Measurements from ENCODE around the gene TRPM3. TPM values are rescaled to one million over a fixed set of nuclear protein-coding genes. Genes with fewer than 3 reads are reported as not detected.
A peak's percentile ranks its signal among the peaks of the same experiment; 100 is the strongest.

The TRPM3 gene
- polyA plus RNA-seq, 2 of the 4 experiments (the other 2 are of a cell fraction): not detected

- ATAC-seq (peak in 1 of 2 experiments; percentile 31; a peak in 1 of 6 replicates), FAIRE-seq (no peak), DNase-seq (ENCODE audit: low read depth in 1 of 2, low spot score in 1 of 2) (no peak)
- no peaks in the 10 kb centered on the region for H3K9me3 ChIP-seq
- H3K4me1 ChIP-seq: peaks cover 3% of the 10 kb centered on the region; the same call in 1 of the 3 replicates
- TF ChIP-seq MAFK (IDR thresholded peaks at IDR 0.05; ENCODE audit: partially characterized antibody): no peak
- TF ChIP-seq EHMT2 (IDR thresholded peaks at IDR 0.05; ENCODE audit: low read depth): no peak
- TF ChIP-seq HOXB13 (CRISPR knock-in tag; IDR thresholded peaks at IDR 0.05; ENCODE audit: low read depth): no peak
- TF ChIP-seq CHD4 (IDR thresholded peaks at IDR 0.05; ENCODE audit: borderline replicate concordance): no peak
- TF ChIP-seq, protein P1, sequence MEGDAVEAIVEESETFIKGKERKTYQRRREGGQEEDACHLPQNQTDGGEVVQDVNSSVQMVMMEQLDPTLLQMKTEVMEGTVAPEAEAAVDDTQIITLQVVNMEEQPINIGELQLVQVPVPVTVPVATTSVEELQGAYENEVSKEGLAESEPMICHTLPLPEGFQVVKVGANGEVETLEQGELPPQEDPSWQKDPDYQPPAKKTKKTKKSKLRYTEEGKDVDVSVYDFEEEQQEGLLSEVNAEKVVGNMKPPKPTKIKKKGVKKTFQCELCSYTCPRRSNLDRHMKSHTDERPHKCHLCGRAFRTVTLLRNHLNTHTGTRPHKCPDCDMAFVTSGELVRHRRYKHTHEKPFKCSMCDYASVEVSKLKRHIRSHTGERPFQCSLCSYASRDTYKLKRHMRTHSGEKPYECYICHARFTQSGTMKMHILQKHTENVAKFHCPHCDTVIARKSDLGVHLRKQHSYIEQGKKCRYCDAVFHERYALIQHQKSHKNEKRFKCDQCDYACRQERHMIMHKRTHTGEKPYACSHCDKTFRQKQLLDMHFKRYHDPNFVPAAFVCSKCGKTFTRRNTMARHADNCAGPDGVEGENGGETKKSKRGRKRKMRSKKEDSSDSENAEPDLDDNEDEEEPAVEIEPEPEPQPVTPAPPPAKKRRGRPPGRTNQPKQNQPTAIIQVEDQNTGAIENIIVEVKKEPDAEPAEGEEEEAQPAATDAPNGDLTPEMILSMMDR (IDR thresholded peaks at IDR 0.05): no peak
- TF ChIP-seq RCOR1 (IDR thresholded peaks at IDR 0.05; ENCODE audit: low read depth, low read length): no peak
- TF ChIP-seq TP53 (CRISPR knock-in tag; IDR thresholded peaks at IDR 0.05): no peak
- TF ChIP-seq HOXA7 (CRISPR knock-in tag; IDR thresholded peaks at IDR 0.05): no peak
- TF ChIP-seq, protein P2, sequence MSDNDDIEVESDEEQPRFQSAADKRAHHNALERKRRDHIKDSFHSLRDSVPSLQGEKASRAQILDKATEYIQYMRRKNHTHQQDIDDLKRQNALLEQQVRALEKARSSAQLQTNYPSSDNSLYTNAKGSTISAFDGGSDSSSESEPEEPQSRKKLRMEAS (IDR thresholded peaks at IDR 0.05): no peak
- no peak for TF ChIP-seq CBX2 (IDR thresholded peaks at IDR 0.05; ENCODE audit: borderline replicate concordance, low read depth)
- ChIA-PET POLR2A (no interaction called here), CTCF (no interaction called here)
- H3K4me3 ChIP-seq: no peak overlapping the region
- H3K27ac ChIP-seq: no peak overlapping the region
- WGBS (ENCODE audit: missing lambda C conversion rate): 13% methylated on average over 2 of the region's 2 CpGs
- no peak overlapping the region for H3K4me2 ChIP-seq
Measured at GRCh38 chr9:70492319-70492777, 629.1 kb downstream of the TRPM3 start.

- no peak overlapping the region for H3K4me2 ChIP-seq
- FAIRE-seq (no peak), ATAC-seq (no peak), DNase-seq (ENCODE audit: low read depth in 1 of 2, low spot score in 1 of 2) (no peak)
- CTCF ChIA-PET: interaction anchor here (0.7 to 1.6 kb wide), 2 partner anchors 9 to 111 kb away, joined by 3 to 6 read pairs; no protein-coding TSS in a partner anchor
- POLR2A ChIA-PET: interaction anchor here (0.8 kb wide), 1 partner anchor 71 kb away, joined by 7 read pairs; no protein-coding TSS in a partner anchor
- 61% methylated on average over 8 of the region's 8 CpGs for WGBS (ENCODE audit: missing lambda C conversion rate)
- no peaks in the 10 kb centered on the region for H3K9me3 ChIP-seq
- no peak for TF ChIP-seq ELK1 (IDR thresholded peaks at IDR 0.05; ENCODE audit: low read depth, low read length)
- no peak overlapping the region for H3K27ac ChIP-seq
- H3K4me3 ChIP-seq: no peak overlapping the region
- H3K4me1 ChIP-seq: peaks cover 3% of the 10 kb centered on the region; the same call in 1 of the 3 replicates
Measured at GRCh38 chr9:70491426-70492318, 629.7 kb downstream of the TRPM3 start.

- FAIRE-seq (no peak), DNase-seq (ENCODE audit: low read depth in 1 of 2, low spot score in 1 of 2) (no peak), ATAC-seq (peak in 1 of 2 experiments; percentile 47; a peak in 2 of 6 replicates)
- H3K9me3 ChIP-seq: no peaks in the 10 kb centered on the region
- H3K27ac ChIP-seq: no peak overlapping the region
- H3K4me1 ChIP-seq: peaks cover 3% of the 10 kb centered on the region; the same call in 1 of the 3 replicates
- H3K4me2 ChIP-seq: no peak overlapping the region
- CTCF ChIA-PET: interaction anchor here (0.5 to 1.6 kb wide), 2 partner anchors 10 to 148 kb away, joined by 3 to 6 read pairs; no protein-coding TSS in a partner anchor
- POLR2A ChIA-PET: no interaction called here
- TF ChIP-seq RCOR1 (IDR thresholded peaks at IDR 0.05; ENCODE audit: low read depth, low read length): no peak
- TF ChIP-seq HMGXB4 (CRISPR knock-in tag; IDR thresholded peaks at IDR 0.05; ENCODE audit: borderline replicate concordance): no peak
- TF ChIP-seq RAD21 (conservative IDR thresholded peaks at IDR 0.05 in 1 of 2, IDR thresholded peaks at IDR 0.05 in 1 of 2): 0 out of 5 replicates have a peak, but pooled peaks of 1 of the 2 experiments have one; percentile 11
- TF ChIP-seq EP300 (IDR thresholded peaks at IDR 0.05): no peak
- TF ChIP-seq, protein P3, sequence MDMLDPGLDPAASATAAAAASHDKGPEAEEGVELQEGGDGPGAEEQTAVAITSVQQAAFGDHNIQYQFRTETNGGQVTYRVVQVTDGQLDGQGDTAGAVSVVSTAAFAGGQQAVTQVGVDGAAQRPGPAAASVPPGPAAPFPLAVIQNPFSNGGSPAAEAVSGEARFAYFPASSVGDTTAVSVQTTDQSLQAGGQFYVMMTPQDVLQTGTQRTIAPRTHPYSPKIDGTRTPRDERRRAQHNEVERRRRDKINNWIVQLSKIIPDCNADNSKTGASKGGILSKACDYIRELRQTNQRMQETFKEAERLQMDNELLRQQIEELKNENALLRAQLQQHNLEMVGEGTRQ (IDR thresholded peaks at IDR 0.05): no peak
- no peak for TF ChIP-seq GATA3 (IDR thresholded peaks at IDR 0.05; ENCODE audit: borderline replicate concordance)
- no peak for TF ChIP-seq ZNF302 (CRISPR knock-in tag; IDR thresholded peaks at IDR 0.05)
- TF ChIP-seq, protein P1 (IDR thresholded peaks at IDR 0.05): 0 out of 3 replicates have a peak, but pooled peaks have one; percentile 5
- TF ChIP-seq CHD4 (IDR thresholded peaks at IDR 0.05; ENCODE audit: borderline replicate concordance): no peak
- H3K4me3 ChIP-seq: no peak overlapping the region
- WGBS (ENCODE audit: missing lambda C conversion rate): 64% methylated on average over 5 of the region's 5 CpGs
Measured at GRCh38 chr9:70490478-70490877, 630.9 kb downstream of the TRPM3 start.

Data from A549 (cell line).